Measurements from ENCODE around the gene SPINK1.

- TF ChIP-seq POLR2A (IDR thresholded peaks at IDR 0.05; ENCODE audit: low read depth, low read length) (no peak), POLR2AphosphoS5 (IDR thresholded peaks at IDR 0.05; ENCODE audit: low read depth, low read length) (no peak), SPI1 (IDR thresholded peaks at IDR 0.05; ENCODE audit: low read depth, low read length) (no peak)
These were observed 17.8 kb downstream of the SPINK1 start for GRCh38 chr5:147813696-147814095.

Measured in GM12891 (cell line).